GM12872 (cell line): ENCODE results near the gene CLMN.

Experiments used
- TF ChIP-seq, protein P1 (sequence below): IDR thresholded peaks from 3 replicates; pipeline ENCODE4 v1.5.1; 2011; ENCODE audit warnings: low read depth, mild to moderate bottlenecking, low read length, moderate library complexity; ENCODE audit not compliant: insufficient read depth

CLMN gene

GRCh38 chr14:95196268-95196667 lies 123.4 kb downstream of the CLMN start:
- TF ChIP-seq, protein P1, sequence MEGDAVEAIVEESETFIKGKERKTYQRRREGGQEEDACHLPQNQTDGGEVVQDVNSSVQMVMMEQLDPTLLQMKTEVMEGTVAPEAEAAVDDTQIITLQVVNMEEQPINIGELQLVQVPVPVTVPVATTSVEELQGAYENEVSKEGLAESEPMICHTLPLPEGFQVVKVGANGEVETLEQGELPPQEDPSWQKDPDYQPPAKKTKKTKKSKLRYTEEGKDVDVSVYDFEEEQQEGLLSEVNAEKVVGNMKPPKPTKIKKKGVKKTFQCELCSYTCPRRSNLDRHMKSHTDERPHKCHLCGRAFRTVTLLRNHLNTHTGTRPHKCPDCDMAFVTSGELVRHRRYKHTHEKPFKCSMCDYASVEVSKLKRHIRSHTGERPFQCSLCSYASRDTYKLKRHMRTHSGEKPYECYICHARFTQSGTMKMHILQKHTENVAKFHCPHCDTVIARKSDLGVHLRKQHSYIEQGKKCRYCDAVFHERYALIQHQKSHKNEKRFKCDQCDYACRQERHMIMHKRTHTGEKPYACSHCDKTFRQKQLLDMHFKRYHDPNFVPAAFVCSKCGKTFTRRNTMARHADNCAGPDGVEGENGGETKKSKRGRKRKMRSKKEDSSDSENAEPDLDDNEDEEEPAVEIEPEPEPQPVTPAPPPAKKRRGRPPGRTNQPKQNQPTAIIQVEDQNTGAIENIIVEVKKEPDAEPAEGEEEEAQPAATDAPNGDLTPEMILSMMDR = peak; percentile 58; the same call in 2 of the 3 replicates

GRCh38 chr14:95195031-95195430 lies 124.7 kb downstream of the CLMN start:
- TF ChIP-seq, protein P1 = no peak

DNA sequence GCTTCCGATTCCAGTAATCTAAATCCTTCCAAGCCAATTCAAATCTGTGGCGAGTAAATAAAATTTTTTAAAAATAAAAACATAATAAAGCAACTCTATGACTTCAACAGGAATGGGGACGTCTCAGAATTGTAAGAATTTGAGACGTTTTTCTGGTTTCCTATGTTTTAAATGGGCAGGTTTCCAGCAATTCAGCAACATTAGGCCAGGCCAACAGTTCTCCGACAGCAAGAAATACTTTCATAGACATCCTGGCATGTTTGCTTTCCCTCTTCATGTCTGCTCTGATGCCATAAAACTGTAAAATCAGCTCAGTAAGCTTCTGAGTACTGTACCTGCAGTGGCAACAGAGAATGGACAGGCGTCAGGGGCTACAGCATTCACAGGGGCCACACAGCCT lies 126.6 kb downstream of the CLMN start:
- TF ChIP-seq, protein P1 = no peak

DNA sequence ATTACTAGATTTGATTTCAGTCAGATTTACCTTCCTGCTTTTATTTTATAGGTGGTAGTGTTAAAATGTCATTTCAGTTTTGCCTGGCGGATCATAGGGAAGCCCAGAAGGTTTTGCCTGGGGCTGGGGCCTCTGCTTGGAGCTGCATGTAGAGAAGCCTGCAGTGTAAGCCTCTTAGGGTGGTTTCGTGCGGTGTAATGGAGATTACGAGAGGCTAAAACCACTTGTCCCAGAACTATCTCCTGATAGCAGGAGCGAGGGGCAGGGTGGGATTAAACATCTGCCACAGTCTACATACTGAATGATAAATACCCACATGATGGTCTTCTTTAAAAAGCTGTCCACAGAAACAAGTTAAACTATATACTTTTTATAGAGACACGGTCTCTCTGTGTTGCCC lies 127.4 kb downstream of the CLMN start:
- TF ChIP-seq, protein P1 = no peak

DNA sequence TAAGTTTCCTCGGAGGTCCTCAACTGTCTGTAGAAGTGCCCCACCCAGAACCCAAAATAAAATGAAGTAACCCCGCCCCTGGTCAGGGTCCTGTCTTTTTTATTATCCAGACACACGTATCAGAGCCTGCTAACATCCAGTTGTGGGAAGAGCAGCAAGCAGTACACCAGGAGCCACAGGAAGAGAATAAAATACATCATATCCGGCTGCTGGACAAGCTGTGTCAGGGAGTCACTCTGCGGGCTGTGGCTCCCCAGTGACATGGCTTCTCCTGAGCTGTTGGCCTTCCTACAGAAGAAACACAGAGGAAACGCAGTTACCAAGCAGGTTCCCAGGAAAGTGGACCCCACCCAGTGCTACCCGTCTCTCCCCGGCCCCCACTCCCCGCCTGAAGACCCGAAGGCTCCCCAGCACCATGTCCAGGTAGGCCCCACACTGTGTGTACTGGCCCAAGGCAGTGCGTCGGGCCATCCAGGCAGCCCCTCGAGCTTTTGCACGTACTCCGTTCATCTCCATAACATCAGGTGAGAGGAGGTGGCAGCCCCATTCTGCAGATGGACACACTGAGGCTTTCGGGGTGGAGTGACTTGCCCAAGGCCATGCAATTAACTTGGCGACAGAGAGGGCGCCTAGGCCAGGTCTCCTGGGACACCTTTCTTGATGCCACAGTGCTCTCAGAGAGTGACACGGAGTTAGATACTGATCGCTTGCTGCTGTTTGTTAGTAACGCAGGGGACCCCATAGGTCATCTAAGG lies 128.1 kb downstream of the CLMN start:
- TF ChIP-seq, protein P1 = no peak

DNA sequence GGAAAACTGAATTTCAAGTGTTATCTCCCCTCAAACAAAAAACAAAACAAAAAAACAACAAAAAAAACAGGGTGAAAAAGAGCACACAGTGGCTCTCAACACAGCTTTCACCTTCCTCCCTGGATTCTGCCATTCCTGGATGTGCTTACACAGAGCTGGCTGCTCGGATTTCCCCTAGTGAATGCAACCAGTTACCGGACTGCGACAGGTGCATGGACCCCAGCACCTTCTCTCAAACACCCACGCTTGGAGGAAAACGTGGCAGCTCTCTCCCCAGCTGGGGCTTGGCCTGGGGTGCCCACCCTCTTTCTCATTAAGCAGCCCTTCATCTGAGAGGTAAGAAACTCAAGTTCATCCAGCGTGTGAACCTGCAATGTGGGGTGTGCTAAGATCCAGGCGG lies 128.9 kb downstream of the CLMN start:
- TF ChIP-seq, protein P1 = no peak

GRCh38 chr14:95190346-95190840 lies 129.3 kb downstream of the CLMN start:
- TF ChIP-seq, protein P1 = no peak
